Vagina (tissue), 2 donors: ENCODE measurements around the gene CATSPERE. TPM values are rescaled to one million over a fixed set of nuclear protein-coding genes. Genes with fewer than 3 reads are reported as not detected.

Experiments
- DNase-seq, 2 donors: peaks; one replicate each; pipeline ENCODE4 v3.0.0-alpha.2; 2017; ENCODE audit errors: extremely low spot score in 2 of 2
- H3K27ac ChIP-seq: fragments of 200-600 bp; sonication (generic); one replicate; pipeline ENCODE4 v1.5.1; 2019
- H3K27me3 ChIP-seq: fragments of 200-600 bp; sonication (generic); one replicate; pipeline ENCODE4 v1.5.1; 2019
- H3K36me3 ChIP-seq, 2 donors: fragments of 200-600 bp; sonication (generic); one replicate each; pipeline ENCODE4 v1.5.1; 2017 to 2019
- H3K4me1 ChIP-seq: fragments of 200-600 bp; sonication (generic); one replicate; pipeline ENCODE4 v1.5.1; 2019
- H3K4me3 ChIP-seq, 2 donors: fragments of 200-600 bp; sonication (generic); 1 replicate in 1 of 2; 2 replicates in 1 of 2; pipeline ENCODE4 v1.5.1; 2016 to 2019
- H3K9me3 ChIP-seq: fragments of 200-600 bp; sonication (generic); one replicate; pipeline ENCODE4 v1.5.1; 2019
- POLR2A ChIP-seq, 2 donors: fragments of 450-650 bp; IDR thresholded peaks; one replicate each; pipeline ENCODE4 v1.6.1; 2017; ENCODE audit warnings: antibody characterized with exemption in 2 of 2, mild to moderate bottlenecking in 2 of 2, moderate library complexity in 2 of 2
- POLR2AphosphoS5 ChIP-seq, 2 donors: sonication (generic); formaldehyde crosslinking; IDR thresholded peaks; one replicate each; pipeline ENCODE4 v1.9.0; 2017; ENCODE audit warnings: antibody characterized with exemption in 2 of 2, mild to moderate bottlenecking in 2 of 2, low read depth in 1 of 2; ENCODE audit not compliant: insufficient read depth in 1 of 2
- intact Hi-C: fragments of 100-400 bp; cut with DNase I; formaldehyde crosslinking; loops from one replicate; pipeline ENCODE4 v1.15.1; 2023
- total RNA-seq: library from RNA; depleted of rRNA; stranded (reverse); fragments of >200 nt; gene quantifications from one replicate; pipeline ENCODE4 v1.2.3, GENCODE V29; 2016
- TF ChIP-seq, protein P1 (sequence below), 3 experiments: fragments of 450-650 bp in 2 of 3; fragments of 200-600 bp in 1 of 3; sonication (generic) in 1 of 3; IDR thresholded peaks; one replicate each; pipeline ENCODE4 v1.5.1; 2017 to 2019; ENCODE audit warnings: antibody characterized with exemption in 3 of 3, mild to moderate bottlenecking in 2 of 3, moderate library complexity in 2 of 3

CATSPERE gene
- total RNA-seq, 1 donor from 2014 or later: 0.98 TPM

GRCh38 chr1:244626709-244627108 lies 165.6 kb downstream of the CATSPERE start:
- H3K36me3 ChIP-seq: no peaks in the 10 kb centered on the region
- no peaks in the 10 kb centered on the region for H3K9me3 ChIP-seq
- DNase-seq: no peak
- TF ChIP-seq, protein P1, sequence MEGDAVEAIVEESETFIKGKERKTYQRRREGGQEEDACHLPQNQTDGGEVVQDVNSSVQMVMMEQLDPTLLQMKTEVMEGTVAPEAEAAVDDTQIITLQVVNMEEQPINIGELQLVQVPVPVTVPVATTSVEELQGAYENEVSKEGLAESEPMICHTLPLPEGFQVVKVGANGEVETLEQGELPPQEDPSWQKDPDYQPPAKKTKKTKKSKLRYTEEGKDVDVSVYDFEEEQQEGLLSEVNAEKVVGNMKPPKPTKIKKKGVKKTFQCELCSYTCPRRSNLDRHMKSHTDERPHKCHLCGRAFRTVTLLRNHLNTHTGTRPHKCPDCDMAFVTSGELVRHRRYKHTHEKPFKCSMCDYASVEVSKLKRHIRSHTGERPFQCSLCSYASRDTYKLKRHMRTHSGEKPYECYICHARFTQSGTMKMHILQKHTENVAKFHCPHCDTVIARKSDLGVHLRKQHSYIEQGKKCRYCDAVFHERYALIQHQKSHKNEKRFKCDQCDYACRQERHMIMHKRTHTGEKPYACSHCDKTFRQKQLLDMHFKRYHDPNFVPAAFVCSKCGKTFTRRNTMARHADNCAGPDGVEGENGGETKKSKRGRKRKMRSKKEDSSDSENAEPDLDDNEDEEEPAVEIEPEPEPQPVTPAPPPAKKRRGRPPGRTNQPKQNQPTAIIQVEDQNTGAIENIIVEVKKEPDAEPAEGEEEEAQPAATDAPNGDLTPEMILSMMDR (IDR thresholded peaks at IDR 0.05): no peak
- TF ChIP-seq POLR2A (IDR thresholded peaks at IDR 0.05): no peak
- TF ChIP-seq POLR2AphosphoS5 (IDR thresholded peaks at IDR 0.05; ENCODE audit: insufficient read depth in 1 of 2, low read depth in 1 of 2): no peak
- no peak overlapping the region for H3K27ac ChIP-seq
- intact Hi-C loops: no loop called here
- no peaks in the 10 kb centered on the region for H3K27me3 ChIP-seq
- no peak overlapping the region for H3K4me3 ChIP-seq
- H3K4me1 ChIP-seq: no peaks in the 10 kb centered on the region

GRCh38 chr1:244628789-244629188 lies 167.7 kb downstream of the CATSPERE start:
- Histone ChIP-seq H3K36me3 (no peaks in the 10 kb centered on the region), H3K4me3 (no peak overlapping the region), H3K9me3 (no peaks in the 10 kb centered on the region), H3K27ac (no peak overlapping the region), H3K4me1 (no peaks in the 10 kb centered on the region), H3K27me3 (no peaks in the 10 kb centered on the region)
- intact Hi-C loops: no loop called here
- no peak for DNase-seq
- TF ChIP-seq, protein P1 (IDR thresholded peaks at IDR 0.05): no peak
- TF ChIP-seq POLR2AphosphoS5 (IDR thresholded peaks at IDR 0.05; ENCODE audit: insufficient read depth in 1 of 2, low read depth in 1 of 2) (no peak), POLR2A (IDR thresholded peaks at IDR 0.05) (no peak)

DNA sequence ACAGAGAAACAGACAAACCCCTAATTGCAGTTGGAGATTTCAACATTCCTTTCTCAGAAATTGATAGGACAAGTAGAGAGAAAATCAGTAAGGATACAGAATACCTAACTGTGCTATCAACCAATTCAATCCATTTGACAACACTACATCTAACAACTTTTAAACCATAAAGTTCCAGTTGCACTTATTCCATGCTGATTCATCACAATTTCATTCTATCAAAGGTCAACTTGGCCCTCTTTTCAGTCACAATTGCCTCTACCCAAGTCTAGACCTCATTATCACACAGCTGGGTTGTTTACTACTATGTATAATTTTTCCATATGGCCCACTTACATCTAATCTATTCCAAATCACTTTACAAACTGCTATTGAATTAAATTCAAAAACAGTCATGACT lies 172.1 kb downstream of the CATSPERE start:
- DNase-seq: no peak
- no peaks in the 10 kb centered on the region for H3K27me3 ChIP-seq

GRCh38 chr1:244634546-244634945 lies 173.5 kb downstream of the CATSPERE start:
- Histone ChIP-seq H3K4me3 (no peak overlapping the region), H3K27me3 (no peaks in the 10 kb centered on the region), H3K36me3 (no peaks in the 10 kb centered on the region), H3K9me3 (no peaks in the 10 kb centered on the region), H3K4me1 (no peaks in the 10 kb centered on the region), H3K27ac (no peak overlapping the region)
- no peak for DNase-seq
- TF ChIP-seq, protein P1 (IDR thresholded peaks at IDR 0.05): no peak
- no peak for TF ChIP-seq POLR2A (IDR thresholded peaks at IDR 0.05)
- TF ChIP-seq POLR2AphosphoS5 (IDR thresholded peaks at IDR 0.05; ENCODE audit: insufficient read depth in 1 of 2, low read depth in 1 of 2): no peak
- intact Hi-C loops: no loop called here

More for the DNA sequence above, 172.1 kb downstream of the CATSPERE start:
- no peak overlapping the region for H3K4me3 ChIP-seq
- H3K27ac ChIP-seq: no peak overlapping the region
- no peaks in the 10 kb centered on the region for H3K36me3 ChIP-seq
- H3K4me1 ChIP-seq: no peaks in the 10 kb centered on the region
- intact Hi-C loops: no loop called here
- TF ChIP-seq, protein P1 (IDR thresholded peaks at IDR 0.05): no peak
- no peak for TF ChIP-seq POLR2A (IDR thresholded peaks at IDR 0.05)
- TF ChIP-seq POLR2AphosphoS5 (IDR thresholded peaks at IDR 0.05; ENCODE audit: insufficient read depth in 1 of 2, low read depth in 1 of 2): no peak
- H3K9me3 ChIP-seq: no peaks in the 10 kb centered on the region

- H3K4me3 ChIP-seq: no peak overlapping the region
- intact Hi-C loops: no loop called here
- H3K4me1 ChIP-seq: no peaks in the 10 kb centered on the region
- H3K9me3 ChIP-seq: no peaks in the 10 kb centered on the region
- DNase-seq: no peak
- no peak overlapping the region for H3K27ac ChIP-seq
- H3K27me3 ChIP-seq: no peaks in the 10 kb centered on the region
- no peaks in the 10 kb centered on the region for H3K36me3 ChIP-seq
- no peak for TF ChIP-seq POLR2AphosphoS5 (IDR thresholded peaks at IDR 0.05; ENCODE audit: insufficient read depth in 1 of 2, low read depth in 1 of 2)
- TF ChIP-seq, protein P1 (IDR thresholded peaks at IDR 0.05): no peak
- TF ChIP-seq POLR2A (IDR thresholded peaks at IDR 0.05): no peak
Measured at GRCh38 chr1:244636488-244637259, 175.6 kb downstream of the CATSPERE start.
